Endothelial cell of umbilical vein (primary cell): ENCODE measurements around the gene ADH1C.

Experiments used
- EZH2 ChIP-seq: IDR thresholded peaks from 2 replicates; pipeline ENCODE4 v1.6.1; 2012; ENCODE audit warnings: borderline replicate concordance, low read depth, mild to moderate bottlenecking, moderate library complexity, low read length, inconsistent platforms; ENCODE audit not compliant: severe bottlenecking
- FOS ChIP-seq: IDR thresholded peaks from 2 replicates; pipeline ENCODE4 v1.6.1; 2011; ENCODE audit warnings: mild to moderate bottlenecking, low read length, moderate library complexity, borderline replicate concordance; ENCODE audit not compliant: insufficient read depth
- MYC ChIP-seq: IDR thresholded peaks from one replicate; pipeline ENCODE4 v1.6.1; 2011; ENCODE audit warnings: mild to moderate bottlenecking, low read depth, low read length
- POLR2A ChIP-seq: IDR thresholded peaks from 2 replicates; pipeline ENCODE4 v1.6.1; 2012; ENCODE audit warnings: low read depth, mild to moderate bottlenecking, control low read depth, low read length
- POLR2AphosphoS5 ChIP-seq: IDR thresholded peaks from 2 replicates; pipeline ENCODE4 v1.6.1; 2012; ENCODE audit warnings: low read depth, mild to moderate bottlenecking, control low read depth, low read length, moderate library complexity; ENCODE audit not compliant: insufficient read depth
- TF ChIP-seq, protein P1 (sequence below), 2 donors: IDR thresholded peaks; 1 replicate in 1 of 2; 2 replicates in 1 of 2; pipeline ENCODE4 v1.5.1; 2011; ENCODE audit warnings: low read length in 2 of 2, mild to moderate bottlenecking in 2 of 2, moderate library complexity in 2 of 2, control low read depth in 1 of 2, inconsistent platforms in 1 of 2, low read depth in 1 of 2; ENCODE audit not compliant: insufficient read depth in 1 of 2; ENCODE audit errors: extremely low read depth in 1 of 2
- TF ChIP-seq, protein P2 (sequence below): IDR thresholded peaks from 2 replicates; pipeline ENCODE4 v1.6.1; 2011; ENCODE audit not compliant: insufficient read depth, insufficient read length

DNA sequence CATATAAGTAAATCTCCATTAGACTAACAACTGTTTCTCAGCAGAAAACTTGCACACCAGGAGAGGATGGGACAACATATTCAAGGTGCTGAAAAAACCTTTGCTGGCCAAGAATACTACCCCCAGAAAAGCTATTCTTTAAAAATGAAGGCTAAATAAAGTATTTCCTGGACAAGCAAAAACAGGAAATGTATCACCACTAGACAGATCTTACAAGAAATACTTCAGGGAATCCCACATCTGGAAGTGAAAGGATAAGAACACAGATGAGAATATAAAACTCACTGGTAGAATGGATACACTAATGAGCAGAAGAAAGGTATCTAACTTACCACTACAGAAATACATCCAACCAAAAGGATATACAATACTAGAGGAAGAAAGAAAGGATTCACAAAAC lies 27.0 kb upstream of the ADH1C start:
- no peak for TF ChIP-seq EZH2
- TF ChIP-seq, protein P1, sequence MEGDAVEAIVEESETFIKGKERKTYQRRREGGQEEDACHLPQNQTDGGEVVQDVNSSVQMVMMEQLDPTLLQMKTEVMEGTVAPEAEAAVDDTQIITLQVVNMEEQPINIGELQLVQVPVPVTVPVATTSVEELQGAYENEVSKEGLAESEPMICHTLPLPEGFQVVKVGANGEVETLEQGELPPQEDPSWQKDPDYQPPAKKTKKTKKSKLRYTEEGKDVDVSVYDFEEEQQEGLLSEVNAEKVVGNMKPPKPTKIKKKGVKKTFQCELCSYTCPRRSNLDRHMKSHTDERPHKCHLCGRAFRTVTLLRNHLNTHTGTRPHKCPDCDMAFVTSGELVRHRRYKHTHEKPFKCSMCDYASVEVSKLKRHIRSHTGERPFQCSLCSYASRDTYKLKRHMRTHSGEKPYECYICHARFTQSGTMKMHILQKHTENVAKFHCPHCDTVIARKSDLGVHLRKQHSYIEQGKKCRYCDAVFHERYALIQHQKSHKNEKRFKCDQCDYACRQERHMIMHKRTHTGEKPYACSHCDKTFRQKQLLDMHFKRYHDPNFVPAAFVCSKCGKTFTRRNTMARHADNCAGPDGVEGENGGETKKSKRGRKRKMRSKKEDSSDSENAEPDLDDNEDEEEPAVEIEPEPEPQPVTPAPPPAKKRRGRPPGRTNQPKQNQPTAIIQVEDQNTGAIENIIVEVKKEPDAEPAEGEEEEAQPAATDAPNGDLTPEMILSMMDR (IDR thresholded peaks at IDR 0.05; ENCODE audit: extremely low read depth in 1 of 2, insufficient read depth in 1 of 2, low read depth in 1 of 2, low read length in 2 of 2), result no peak
- no peak for TF ChIP-seq POLR2AphosphoS5
- TF ChIP-seq MYC, result no peak
- no peak for TF ChIP-seq POLR2A
- TF ChIP-seq FOS, result no peak
- TF ChIP-seq, protein P2, sequence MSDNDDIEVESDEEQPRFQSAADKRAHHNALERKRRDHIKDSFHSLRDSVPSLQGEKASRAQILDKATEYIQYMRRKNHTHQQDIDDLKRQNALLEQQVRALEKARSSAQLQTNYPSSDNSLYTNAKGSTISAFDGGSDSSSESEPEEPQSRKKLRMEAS, result no peak
